SU-DHL-6 (cell line): ENCODE results near the gene GJB4.

ENCODE experiments used
- H2AFZ ChIP-seq: fragments of 200-600 bp; sonication (generic); 2 replicates; pipeline ENCODE4 v1.6.1; 2014; ENCODE audit warnings: low read depth, mild to moderate bottlenecking, moderate library complexity, mixed read lengths, antibody characterized with exemption, low read length; ENCODE audit not compliant: severe bottlenecking
- H3F3A ChIP-seq: fragments of 200-600 bp; shearing (Covaris generic); 2 replicates; pipeline ENCODE4 v1.6.0; 2016; ENCODE audit warnings: antibody characterized with exemption, mild to moderate bottlenecking; ENCODE audit not compliant: insufficient read depth
- H3K27ac ChIP-seq: fragments of 200-600 bp; sonication (generic); 2 replicates; pipeline ENCODE4 v1.5.1; 2016; ENCODE audit warnings: low read depth, mild to moderate bottlenecking, low read length, moderate library complexity, mixed read lengths
- H3K27me3 ChIP-seq: fragments of 200-600 bp; sonication (generic), shearing (Covaris generic); 2 replicates; pipeline ENCODE4 v1.6.0; 2014; ENCODE audit warnings: mild to moderate bottlenecking, low read length
- H3K36me3 ChIP-seq: fragments of 200-600 bp; sonication (generic); 2 replicates; pipeline ENCODE4 v1.6.1; 2014; ENCODE audit warnings: mild to moderate bottlenecking, low read length, mixed read lengths
- H3K4me2 ChIP-seq: fragments of 300-600, 200-600 bp; shearing (Covaris generic), sonication (generic); 2 replicates; pipeline ENCODE4 v1.6.0; 2014; ENCODE audit warnings: low read length, low read depth, mild to moderate bottlenecking; ENCODE audit not compliant: poor library complexity, severe bottlenecking
- H3K4me3 ChIP-seq: fragments of 200-600 bp; sonication (generic); 2 replicates; pipeline ENCODE4 v1.5.1; 2014; ENCODE audit warnings: antibody characterized with exemption, low read length, mild to moderate bottlenecking, mixed read lengths; ENCODE audit not compliant: insufficient read depth, poor library complexity, severe bottlenecking
- H3K79me2 ChIP-seq: fragments of 200-600 bp; sonication (generic); 2 replicates; pipeline ENCODE4 v1.6.1; 2014; ENCODE audit warnings: mild to moderate bottlenecking, low read length, moderate library complexity; ENCODE audit not compliant: insufficient read depth
- H3K9ac ChIP-seq: fragments of 200-600 bp; sonication (generic); 2 replicates; pipeline ENCODE4 v1.7.0; 2014; ENCODE audit warnings: mild to moderate bottlenecking, low read length
- H3K9me2 ChIP-seq: fragments of 200-600 bp; sonication (generic); replicated peaks from 2 replicates; pipeline ENCODE4 v1.6.1; 2014; ENCODE audit warnings: low read length; ENCODE audit not compliant: insufficient read depth
- H3K9me3 ChIP-seq: fragments of 200-600 bp; sonication (generic); 2 replicates; pipeline ENCODE4 v1.6.1; 2014; ENCODE audit warnings: low read length, mixed read lengths; ENCODE audit not compliant: insufficient read depth
- H4K20me1 ChIP-seq: fragments of 200-600 bp; sonication (generic); 2 replicates; pipeline ENCODE4 v1.6.1; 2014; ENCODE audit warnings: low read depth, mild to moderate bottlenecking, antibody characterized with exemption, low read length, moderate library complexity, mixed read lengths
- EZH2phosphoT487 ChIP-seq: fragments of 200-600 bp; sonication (generic), shearing (Covaris generic); conservative IDR thresholded peaks from 2 replicates; pipeline ENCODE4 v1.6.1; 2018; ENCODE audit warnings: mild to moderate bottlenecking, antibody characterized with exemption, low read length, moderate library complexity, mixed read lengths
- TF ChIP-seq, protein P1 (sequence below): fragments of 200-600 bp; sonication (generic); IDR thresholded peaks from one replicate; pipeline ENCODE4 v1.5.1; 2017; ENCODE audit warnings: antibody characterized with exemption, mild to moderate bottlenecking, low read length, moderate library complexity; ENCODE audit not compliant: insufficient read depth, poor library complexity, severe bottlenecking

The GJB4 gene

DNA sequence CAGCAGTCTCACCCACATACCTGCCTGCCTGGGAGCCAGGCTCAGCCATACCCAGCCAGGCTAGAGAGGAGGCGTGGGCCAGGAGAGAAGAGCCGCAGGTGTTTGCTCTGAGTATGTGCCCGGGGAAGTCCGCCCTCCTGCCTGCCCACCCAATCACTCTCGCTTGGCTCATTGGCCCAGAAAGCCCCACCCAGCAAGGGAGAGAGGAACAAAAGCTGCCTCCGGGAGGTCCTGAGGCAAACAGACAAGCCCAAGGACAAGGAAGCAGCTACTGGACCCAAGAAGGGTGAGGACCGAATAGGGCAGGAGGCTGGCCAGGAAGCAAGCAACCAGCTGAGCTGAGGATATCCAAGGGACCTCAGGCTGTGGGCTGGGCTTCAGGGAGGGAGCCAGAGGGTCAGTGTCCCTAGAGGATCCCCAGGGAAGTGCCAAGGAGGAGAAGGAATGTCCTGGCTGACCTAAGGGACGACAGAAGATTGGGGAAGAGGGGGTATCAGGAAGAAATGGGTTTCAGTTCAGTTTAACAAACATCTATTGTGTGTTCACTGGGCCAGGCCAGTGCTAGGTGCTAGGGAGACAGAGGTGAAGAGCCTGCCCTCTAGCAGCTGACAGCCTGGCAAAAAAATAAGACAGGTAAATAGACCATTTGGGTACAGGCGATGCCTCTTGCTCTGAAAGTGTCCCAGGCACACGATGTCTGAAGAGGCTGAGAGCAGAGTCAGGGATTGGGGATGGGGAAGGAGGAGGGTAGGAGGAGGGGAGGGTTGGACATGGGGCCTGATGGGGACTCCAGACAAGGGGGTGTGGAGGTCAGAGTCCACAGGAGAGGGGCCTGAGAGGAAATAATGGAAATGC lies at the start of gene GJB4:
Gene GJB4, plus strand, starts transcription at position 238 of the 855 bp plus-strand sequence. CDS start 1,515 bp downstream, outside the sequence.
- TF ChIP-seq, protein P1, sequence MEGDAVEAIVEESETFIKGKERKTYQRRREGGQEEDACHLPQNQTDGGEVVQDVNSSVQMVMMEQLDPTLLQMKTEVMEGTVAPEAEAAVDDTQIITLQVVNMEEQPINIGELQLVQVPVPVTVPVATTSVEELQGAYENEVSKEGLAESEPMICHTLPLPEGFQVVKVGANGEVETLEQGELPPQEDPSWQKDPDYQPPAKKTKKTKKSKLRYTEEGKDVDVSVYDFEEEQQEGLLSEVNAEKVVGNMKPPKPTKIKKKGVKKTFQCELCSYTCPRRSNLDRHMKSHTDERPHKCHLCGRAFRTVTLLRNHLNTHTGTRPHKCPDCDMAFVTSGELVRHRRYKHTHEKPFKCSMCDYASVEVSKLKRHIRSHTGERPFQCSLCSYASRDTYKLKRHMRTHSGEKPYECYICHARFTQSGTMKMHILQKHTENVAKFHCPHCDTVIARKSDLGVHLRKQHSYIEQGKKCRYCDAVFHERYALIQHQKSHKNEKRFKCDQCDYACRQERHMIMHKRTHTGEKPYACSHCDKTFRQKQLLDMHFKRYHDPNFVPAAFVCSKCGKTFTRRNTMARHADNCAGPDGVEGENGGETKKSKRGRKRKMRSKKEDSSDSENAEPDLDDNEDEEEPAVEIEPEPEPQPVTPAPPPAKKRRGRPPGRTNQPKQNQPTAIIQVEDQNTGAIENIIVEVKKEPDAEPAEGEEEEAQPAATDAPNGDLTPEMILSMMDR: no peak
- TF ChIP-seq EZH2phosphoT487: no peak
- Histone ChIP-seq H3K9ac (no peak within 1 kb of the TSS), H3K9me2 (no peaks in the 10 kb centered on the region), H2AFZ (no peak within 1 kb of the TSS), H3K4me3 (no peak within 1 kb of the TSS), H3K79me2 (no peaks in the 10 kb centered on the region), H3F3A (no peaks in the 10 kb centered on the region), H4K20me1 (no peaks in the 10 kb centered on the region), H3K27me3 (no peaks in the 10 kb centered on the region), H3K36me3 (no peaks in the 10 kb centered on the region), H3K9me3 (no peaks in the 10 kb centered on the region), H3K4me2 (no peak within 1 kb of the TSS), H3K27ac (no peak within 1 kb of the TSS)

DNA sequence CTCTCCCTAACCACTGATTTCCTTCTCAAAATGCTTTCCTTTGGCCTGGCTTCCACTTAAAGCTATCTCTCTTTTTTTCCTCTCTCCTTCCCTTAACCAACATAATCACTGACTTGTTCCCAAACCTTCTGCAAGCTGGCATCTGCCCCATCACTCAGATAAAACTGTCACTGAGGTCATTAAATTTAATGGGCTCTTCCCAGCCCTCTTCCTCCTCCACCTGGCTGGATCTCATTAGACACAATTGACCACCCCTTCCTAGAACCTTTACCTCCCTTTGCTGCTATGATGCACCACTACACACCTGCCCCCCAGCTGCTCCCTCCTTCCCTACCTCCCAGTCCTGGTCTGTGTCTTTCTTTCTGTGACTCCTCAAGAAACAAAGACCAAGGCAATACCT lies 48.7 kb upstream of the GJB4 start:
- no peaks in the 10 kb centered on the region for H4K20me1 ChIP-seq
- H3K4me2 ChIP-seq: no peak overlapping the region
- H3F3A ChIP-seq: no peaks in the 10 kb centered on the region
- no peak overlapping the region for H3K27ac ChIP-seq
- no peak overlapping the region for H2AFZ ChIP-seq
- no peak overlapping the region for H3K9ac ChIP-seq
- H3K27me3 ChIP-seq: no peaks in the 10 kb centered on the region
- no peaks in the 10 kb centered on the region for H3K9me2 ChIP-seq
- no peaks in the 10 kb centered on the region for H3K36me3 ChIP-seq
- TF ChIP-seq, protein P1: no peak
- no peak for TF ChIP-seq EZH2phosphoT487
- H3K4me3 ChIP-seq: no peak overlapping the region
- no peaks in the 10 kb centered on the region for H3K9me3 ChIP-seq
- no peaks in the 10 kb centered on the region for H3K79me2 ChIP-seq

DNA sequence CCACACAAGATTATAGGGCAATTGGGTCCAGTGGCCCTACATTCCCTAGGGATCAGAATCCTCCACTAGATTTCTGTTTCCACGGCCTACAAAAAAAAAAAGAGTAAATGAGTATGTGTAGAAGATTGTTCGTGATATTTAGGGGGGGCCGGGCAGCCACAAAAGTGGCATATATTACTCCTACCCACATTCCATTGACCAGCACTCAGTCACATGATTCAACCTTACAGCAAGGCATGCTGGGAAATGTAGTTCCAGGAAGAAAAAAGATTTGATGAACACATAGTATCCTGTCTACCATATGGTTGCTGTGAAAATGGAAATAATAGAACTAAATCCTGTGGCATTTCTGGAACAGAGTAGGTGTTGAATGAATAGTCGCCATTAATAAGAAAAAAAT lies 48.1 kb upstream of the GJB4 start:
- Histone ChIP-seq H2AFZ (no peak overlapping the region), H3K27me3 (no peaks in the 10 kb centered on the region), H3K27ac (no peak overlapping the region), H3K9me2 (no peaks in the 10 kb centered on the region), H3K79me2 (no peaks in the 10 kb centered on the region), H3K9ac (no peak overlapping the region), H3F3A (no peaks in the 10 kb centered on the region), H3K4me2 (no peak overlapping the region), H4K20me1 (no peaks in the 10 kb centered on the region), H3K36me3 (no peaks in the 10 kb centered on the region), H3K4me3 (no peak overlapping the region), H3K9me3 (no peaks in the 10 kb centered on the region)
- TF ChIP-seq, protein P1: no peak
- no peak for TF ChIP-seq EZH2phosphoT487
